Stimulated activated CD8-positive, alpha-beta memory T cell treated with anti-CD3 and anti-CD28 coated beads, Interleukin-4, amount 100 ng/mL, for 48 hours (primary cell): ENCODE measurements around the gene LRMDA.
"Not testable (repeated sequence)": the region's sequence is repeated elsewhere in the genome, so short reads cannot be mapped to it uniquely, and the experiment has no call there.

Source experiments
- DNase-seq: peaks from one replicate; pipeline ENCODE4 v3.0.0-alpha.2; 2020

Gene LRMDA

GRCh38 chr10:76116523-76116922 is 685.1 kb downstream of the LRMDA start:
- DNase-seq, result no peak

GRCh38 chr10:76117949-76118348 is 686.5 kb downstream of the LRMDA start:
- no peak for DNase-seq

GRCh38 chr10:76119036-76119435 is 687.6 kb downstream of the LRMDA start:
- no peak for DNase-seq

GRCh38 chr10:76119515-76119914 is 688.1 kb downstream of the LRMDA start:
- DNase-seq, result no peak

GRCh38 chr10:76122056-76122455 is 690.6 kb downstream of the LRMDA start:
- DNase-seq, result no peak

GRCh38 chr10:76124280-76124679 is 692.9 kb downstream of the LRMDA start:
- no peak for DNase-seq

- DNase-seq, result no peak
Observed at GRCh38 chr10:76125900-76126299, 694.5 kb downstream of the LRMDA start.

GRCh38 chr10:76126607-76127527 is 695.4 kb downstream of the LRMDA start:
- no peak for DNase-seq

- DNase-seq, result no peak
Observed at GRCh38 chr10:76127984-76128589, 696.7 kb downstream of the LRMDA start.

- no peak for DNase-seq
Observed at GRCh38 chr10:76129213-76129612, 697.8 kb downstream of the LRMDA start.

GRCh38 chr10:76130892-76131291 is 699.5 kb downstream of the LRMDA start:
- DNase-seq, result no peak

GRCh38 chr10:76133597-76134255 is 702.3 kb downstream of the LRMDA start:
- no peak for DNase-seq

GRCh38 chr10:76136961-76137360 is 705.5 kb downstream of the LRMDA start:
- DNase-seq, result no peak

GRCh38 chr10:76138286-76138685 is 706.9 kb downstream of the LRMDA start:
- no peak for DNase-seq

- no peak for DNase-seq
Observed at GRCh38 chr10:76138906-76139305, 707.5 kb downstream of the LRMDA start.

GRCh38 chr10:76139431-76139830 is 708.0 kb downstream of the LRMDA start:
- DNase-seq, result no peak

GRCh38 chr10:76141376-76141775 is 710.0 kb downstream of the LRMDA start:
- no peak for DNase-seq

GRCh38 chr10:76148217-76148616 is 716.8 kb downstream of the LRMDA start:
- DNase-seq, result not testable (repeated sequence)

- DNase-seq, result no peak
Observed at GRCh38 chr10:76149182-76149581, 717.8 kb downstream of the LRMDA start.

GRCh38 chr10:76149602-76150138 is 718.2 kb downstream of the LRMDA start:
- DNase-seq, result no peak

- no peak for DNase-seq
Observed at GRCh38 chr10:76150139-76150875, 718.9 kb downstream of the LRMDA start.

- no peak for DNase-seq
Observed at GRCh38 chr10:76150876-76151288, 719.5 kb downstream of the LRMDA start.

GRCh38 chr10:76152186-76152585 is 720.8 kb downstream of the LRMDA start:
- no peak for DNase-seq
